Thoracic aorta (tissue), 2 donors: ENCODE results near the gene CRABP2. TPM values are rescaled to one million over a fixed set of nuclear protein-coding genes. Genes with fewer than 3 reads are reported as not detected.

Experiments used
- ATAC-seq: fragments of 150-250 bp; one replicate; pipeline ENCODE4 v1.8.0; 2017; ENCODE audit warnings: low read depth; ENCODE audit not compliant: insufficient number of reproducible peaks, low FRiP score
- DNase-seq: peaks from one replicate; pipeline ENCODE4 v3.0.0-alpha.2; 2020; ENCODE audit warnings: low spot score
- H3K27ac ChIP-seq, 2 donors: fragments of 200-600 bp; sonication (generic); 1 replicate in 1 of 2; 2 replicates in 1 of 2; pipeline ENCODE4 v1.5.1; 2016; ENCODE audit warnings: mild to moderate bottlenecking in 2 of 2, moderate library complexity in 2 of 2
- H3K27me3 ChIP-seq: fragments of 200-600 bp; sonication (generic); replicated peaks from 2 replicates; pipeline ENCODE4 v1.6.0; 2016; ENCODE audit warnings: mild to moderate bottlenecking; ENCODE audit not compliant: insufficient read depth
- H3K36me3 ChIP-seq: fragments of 200-600 bp; sonication (generic); one replicate; pipeline ENCODE4 v1.5.1; 2016
- H3K4me1 ChIP-seq, 2 donors: fragments of 200-600 bp; sonication (generic); 1 replicate in 1 of 2; 2 replicates in 1 of 2; pipeline versions ENCODE4 v1.5.1 to v1.6.0; 2016; ENCODE audit warnings: low read depth in 2 of 2, mild to moderate bottlenecking in 1 of 2; ENCODE audit not compliant: control insufficient read depth in 1 of 2
- H3K4me3 ChIP-seq: fragments of 200-600 bp; sonication (generic); 2 replicates; pipeline ENCODE4 v1.5.1; 2016; ENCODE audit warnings: mild to moderate bottlenecking
- H3K9me3 ChIP-seq: fragments of 200-600 bp; sonication (generic); 2 replicates; pipeline ENCODE4 v1.5.1; 2016
- total RNA-seq, 2 donors: library from RNA; depleted of rRNA; stranded (reverse); fragments of >200 nt; gene quantifications; one replicate each; pipeline versions ENCODE4 v1.1.0 to v1.2.3, GENCODE V29; 2016
- TF ChIP-seq, protein P1 (sequence below): fragments of 200-600 bp; sonication (generic); IDR thresholded peaks from one replicate; pipeline ENCODE4 v1.5.1; 2019; ENCODE audit warnings: antibody characterized with exemption

Gene CRABP2
- total RNA-seq, 2 donors from 2014 or later, result 1.3 to 7.0 TPM

DNA sequence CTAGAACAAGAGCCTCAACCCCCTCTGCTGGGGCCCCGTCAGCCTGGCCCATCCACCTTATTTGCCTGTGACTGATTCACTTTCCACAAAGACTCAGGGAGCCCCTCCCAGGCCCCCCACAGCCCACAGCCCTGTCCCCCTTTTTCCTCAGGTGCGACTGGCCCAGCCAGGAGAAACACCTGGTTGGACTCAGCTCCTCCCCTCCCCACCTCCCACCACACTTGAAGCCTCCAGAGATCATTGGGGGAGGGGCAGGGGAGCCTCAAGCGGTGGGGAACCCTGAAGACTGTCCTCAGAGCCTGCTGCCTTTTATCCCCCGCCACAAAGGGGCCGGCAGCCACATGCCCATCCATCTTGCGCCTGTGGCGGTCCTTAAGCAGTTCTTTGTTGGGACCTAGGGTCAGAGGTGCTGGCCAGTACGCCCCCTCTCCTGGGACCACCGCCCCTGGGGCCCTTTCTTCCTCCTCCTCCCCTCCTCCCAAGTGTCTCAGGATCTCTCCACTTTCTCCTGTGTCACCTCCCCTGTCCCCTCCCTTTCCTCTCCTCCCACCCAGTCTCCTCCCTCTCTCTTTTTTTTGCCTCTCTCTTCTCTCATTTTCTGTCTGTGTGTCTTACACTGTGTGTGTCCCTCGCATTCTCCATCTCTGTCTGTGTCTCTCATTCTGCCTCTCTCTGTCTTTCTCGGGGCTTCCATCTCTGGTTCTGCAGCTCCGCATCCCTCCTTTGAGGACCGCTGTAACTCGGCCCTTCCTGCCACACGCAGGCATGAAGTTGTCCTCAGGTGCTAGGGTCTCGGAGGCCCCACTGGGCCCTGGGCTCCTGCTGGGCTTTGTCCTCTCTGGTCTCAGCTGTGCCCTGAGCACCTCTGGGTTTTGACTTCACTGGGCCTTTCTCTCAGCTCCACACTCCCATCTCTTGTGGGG, 12.2 kb downstream of the CRABP2 start:
- Histone ChIP-seq H3K4me1 (peaks cover 0 to 4% of the 10 kb centered on the region in 2 donors), H3K27me3 (peaks cover 10% of the 10 kb centered on the region), H3K4me3 (no peak overlapping the region), H3K36me3 (no peaks in the 10 kb centered on the region), H3K27ac (no peak overlapping the region), H3K9me3 (no peaks in the 10 kb centered on the region)
- no peak for ATAC-seq
- TF ChIP-seq, protein P1, sequence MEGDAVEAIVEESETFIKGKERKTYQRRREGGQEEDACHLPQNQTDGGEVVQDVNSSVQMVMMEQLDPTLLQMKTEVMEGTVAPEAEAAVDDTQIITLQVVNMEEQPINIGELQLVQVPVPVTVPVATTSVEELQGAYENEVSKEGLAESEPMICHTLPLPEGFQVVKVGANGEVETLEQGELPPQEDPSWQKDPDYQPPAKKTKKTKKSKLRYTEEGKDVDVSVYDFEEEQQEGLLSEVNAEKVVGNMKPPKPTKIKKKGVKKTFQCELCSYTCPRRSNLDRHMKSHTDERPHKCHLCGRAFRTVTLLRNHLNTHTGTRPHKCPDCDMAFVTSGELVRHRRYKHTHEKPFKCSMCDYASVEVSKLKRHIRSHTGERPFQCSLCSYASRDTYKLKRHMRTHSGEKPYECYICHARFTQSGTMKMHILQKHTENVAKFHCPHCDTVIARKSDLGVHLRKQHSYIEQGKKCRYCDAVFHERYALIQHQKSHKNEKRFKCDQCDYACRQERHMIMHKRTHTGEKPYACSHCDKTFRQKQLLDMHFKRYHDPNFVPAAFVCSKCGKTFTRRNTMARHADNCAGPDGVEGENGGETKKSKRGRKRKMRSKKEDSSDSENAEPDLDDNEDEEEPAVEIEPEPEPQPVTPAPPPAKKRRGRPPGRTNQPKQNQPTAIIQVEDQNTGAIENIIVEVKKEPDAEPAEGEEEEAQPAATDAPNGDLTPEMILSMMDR, result no peak
- no peak for DNase-seq

DNA sequence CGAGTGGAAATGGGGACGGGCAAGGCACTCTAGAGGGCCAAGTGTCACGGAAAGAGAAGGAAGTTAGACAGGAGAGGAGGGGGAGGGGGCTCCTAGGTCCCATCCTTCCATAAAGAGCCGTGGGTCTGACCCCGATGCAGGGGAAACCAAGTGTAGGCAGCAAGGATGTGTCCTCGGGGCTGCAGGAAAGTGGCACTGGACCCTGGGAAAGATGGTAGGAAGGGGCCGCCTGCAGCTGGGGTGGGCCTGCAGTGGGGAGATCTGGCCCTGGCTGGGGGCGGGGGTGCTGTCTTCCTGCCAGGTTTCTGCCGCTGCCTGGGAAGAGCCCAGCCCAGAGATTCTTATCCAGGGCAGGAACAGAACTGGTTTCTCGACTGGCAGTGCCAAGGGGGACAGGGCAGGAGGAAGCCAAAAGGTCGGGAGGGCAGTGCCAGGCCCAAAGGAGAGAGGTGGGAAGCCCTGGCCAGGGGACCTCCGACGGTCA, 12.9 kb downstream of the CRABP2 start:
- ATAC-seq, result no peak
- H3K27ac ChIP-seq, result no peak overlapping the region
- peaks cover 10% of the 10 kb centered on the region for H3K27me3 ChIP-seq

DNA sequence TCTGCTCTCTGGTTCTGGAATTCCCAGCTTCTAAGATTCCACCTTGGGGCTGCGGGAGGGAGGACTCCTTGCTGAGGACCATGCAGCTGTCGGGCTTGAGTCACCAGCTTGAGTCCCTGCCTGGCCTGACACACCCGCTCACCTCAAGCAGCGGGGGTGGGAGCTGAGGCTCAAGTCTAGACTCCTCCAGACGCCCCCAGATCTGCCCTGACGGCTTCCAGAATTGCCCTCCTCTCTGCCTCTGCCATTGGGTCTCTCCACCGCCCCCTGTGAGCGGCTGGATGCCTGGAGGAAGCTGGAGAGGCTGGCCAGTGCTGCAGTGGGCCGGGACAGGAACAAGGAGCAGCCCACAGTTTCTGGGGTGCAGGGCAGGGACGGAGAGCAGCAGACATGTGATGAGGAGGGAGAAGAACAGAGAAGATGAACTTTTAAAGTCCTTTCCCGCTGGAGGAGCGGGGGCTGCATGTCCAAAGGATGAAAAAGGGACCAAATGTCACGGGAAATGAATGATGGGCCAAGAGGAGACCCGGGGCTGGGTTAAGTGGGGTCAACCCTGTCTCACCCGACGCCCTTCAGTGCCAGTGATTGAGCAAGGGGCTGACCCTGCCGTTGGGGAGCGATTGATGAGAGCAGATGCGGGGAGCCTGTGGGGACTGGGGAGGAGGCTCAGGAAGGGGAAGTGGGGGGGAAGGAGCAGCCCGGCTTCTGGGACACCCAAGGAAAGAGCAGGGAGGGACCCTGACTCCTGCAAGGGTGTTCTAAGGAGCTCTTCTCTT, 13.5 kb downstream of the CRABP2 start:
- TF ChIP-seq, protein P1, result no peak
- DNase-seq (no peak), ATAC-seq (no peak)
- Histone ChIP-seq H3K4me3 (no peak overlapping the region), H3K27ac (no peak overlapping the region), H3K4me1 (peaks cover 0 to 4% of the 10 kb centered on the region in 2 donors), H3K9me3 (no peaks in the 10 kb centered on the region), H3K27me3 (peaks cover 10% of the 10 kb centered on the region), H3K36me3 (no peaks in the 10 kb centered on the region)

More for the DNA sequence above, 12.9 kb downstream of the CRABP2 start:
- Histone ChIP-seq H3K4me1 (peaks cover 0 to 4% of the 10 kb centered on the region in 2 donors), H3K4me3 (no peak overlapping the region), H3K9me3 (no peaks in the 10 kb centered on the region), H3K36me3 (no peaks in the 10 kb centered on the region)
- DNase-seq, result no peak
- TF ChIP-seq, protein P1, result no peak

DNA sequence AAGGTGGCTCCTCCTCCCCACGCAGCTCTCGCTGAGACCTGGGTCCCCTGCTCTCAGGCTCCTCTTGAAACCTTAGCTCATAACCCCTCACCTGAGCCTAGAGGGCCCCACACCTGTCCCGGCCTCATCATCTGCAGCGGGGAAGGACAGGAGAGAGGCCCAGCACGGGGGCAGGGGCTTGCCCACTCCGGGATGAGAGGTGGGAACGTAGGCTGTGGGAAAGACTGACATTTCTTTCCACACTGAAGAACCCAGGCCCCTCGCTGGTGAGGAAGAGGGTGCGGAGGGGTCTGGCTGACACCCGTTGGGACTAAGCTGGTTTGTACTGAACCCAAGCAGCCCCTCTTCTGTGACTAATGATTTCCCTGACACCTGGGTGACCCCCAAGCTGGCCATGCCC, 14.2 kb downstream of the CRABP2 start:
- ATAC-seq (no peak), DNase-seq (no peak)
- Histone ChIP-seq H3K4me3 (no peak overlapping the region), H3K27ac (no peak overlapping the region), H3K4me1 (peaks cover 0 to 4% of the 10 kb centered on the region in 2 donors), H3K36me3 (no peaks in the 10 kb centered on the region), H3K27me3 (peaks cover 10% of the 10 kb centered on the region), H3K9me3 (no peaks in the 10 kb centered on the region)
- TF ChIP-seq, protein P1, result no peak

DNA sequence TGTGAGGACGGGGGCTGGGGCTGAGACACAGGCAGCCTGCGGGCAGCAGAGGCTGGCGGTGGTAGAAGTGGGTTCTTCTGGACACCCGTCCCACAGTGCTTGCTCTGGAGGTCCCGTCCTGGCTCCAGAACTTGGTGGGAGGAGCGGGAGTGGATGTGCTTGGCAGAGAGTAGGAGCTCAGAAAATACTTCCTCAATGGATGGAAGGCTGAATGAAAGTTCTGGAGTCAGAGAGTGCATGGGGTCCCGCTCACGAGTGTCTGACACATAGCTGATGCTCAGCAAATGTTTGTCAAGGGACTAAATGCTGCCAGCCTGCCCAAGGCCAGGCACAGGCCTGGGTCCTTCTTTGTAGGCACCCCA, 14.7 kb downstream of the CRABP2 start:
- peaks cover 10% of the 10 kb centered on the region for H3K27me3 ChIP-seq
- TF ChIP-seq, protein P1, result no peak
- no peaks in the 10 kb centered on the region for H3K9me3 ChIP-seq
- no peaks in the 10 kb centered on the region for H3K36me3 ChIP-seq
- ATAC-seq (no peak), DNase-seq (no peak)
- H3K27ac ChIP-seq, result no peak overlapping the region
- H3K4me3 ChIP-seq, result no peak overlapping the region
- H3K4me1 ChIP-seq, result peaks cover 0 to 4% of the 10 kb centered on the region in 2 donors
